Muscle of back (tissue), 11 donors: ENCODE data around the gene FOLR2. TPM values are rescaled to one million over a fixed set of nuclear protein-coding genes. Genes with fewer than 3 reads are reported as not detected.
"Not testable (repeated sequence)": the region's sequence is repeated elsewhere in the genome, so short reads cannot be mapped to it uniquely, and the experiment has no call there.

ENCODE experiments used
- DNase-seq, 3 donors: peaks; one replicate each; pipeline versions ENCODE4 v3.0.0 to v3.0.0-alpha.2; 2013
- polyA plus RNA-seq, 10 donors: library from polyadenylated mRNA; unstranded; fragments of 120-200 nt; gene quantifications; one replicate each; pipeline ENCODE4 v1.2.1, GENCODE V29; 2013; ENCODE audit not compliant: insufficient read length in 10 of 10

Gene FOLR2
- polyA plus RNA-seq, 10 donors, result 18.5 to 34.7 (median 22.5) TPM

DNA sequence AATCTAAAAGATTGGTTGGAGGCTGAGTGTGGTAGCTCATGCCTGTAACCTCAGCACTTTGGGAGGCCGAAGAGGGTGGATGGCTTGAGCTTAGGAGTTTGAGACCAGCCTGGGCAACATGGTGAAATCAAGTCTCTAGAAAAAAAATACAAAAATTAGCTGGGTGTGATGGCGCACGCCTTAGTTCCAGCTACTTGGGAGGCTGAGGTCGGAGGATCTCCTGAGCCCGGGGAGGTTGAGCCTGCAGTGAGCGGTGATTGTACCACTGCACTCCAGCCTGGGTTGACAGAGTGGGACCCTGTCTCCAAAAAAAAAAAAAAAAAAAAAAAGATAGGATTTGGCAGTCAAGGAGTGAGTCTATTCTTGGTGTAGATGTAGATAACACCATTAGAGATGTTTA lies 14.0 kb upstream of the FOLR2 start:
- no peak for DNase-seq

DNA sequence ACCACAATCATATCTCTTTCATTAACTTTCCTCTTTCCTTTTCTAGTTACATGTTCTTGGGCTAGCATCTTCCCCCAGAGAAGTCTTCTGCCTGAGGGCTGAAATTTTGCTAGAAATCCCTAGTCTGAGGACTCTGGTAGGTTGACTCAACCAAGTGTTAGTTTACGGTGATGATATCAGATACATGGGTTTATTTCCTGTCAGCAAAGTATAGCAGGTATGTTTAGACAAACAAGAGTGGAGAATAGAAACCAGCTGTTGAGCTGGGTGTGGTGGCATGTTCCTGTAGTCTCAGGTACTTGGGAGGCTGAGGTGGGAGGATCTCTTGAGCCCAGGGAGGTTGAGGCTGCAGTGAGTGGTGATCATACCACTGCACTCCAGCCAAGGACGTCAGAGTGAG lies 13.4 kb upstream of the FOLR2 start:
- no peak for DNase-seq

DNA sequence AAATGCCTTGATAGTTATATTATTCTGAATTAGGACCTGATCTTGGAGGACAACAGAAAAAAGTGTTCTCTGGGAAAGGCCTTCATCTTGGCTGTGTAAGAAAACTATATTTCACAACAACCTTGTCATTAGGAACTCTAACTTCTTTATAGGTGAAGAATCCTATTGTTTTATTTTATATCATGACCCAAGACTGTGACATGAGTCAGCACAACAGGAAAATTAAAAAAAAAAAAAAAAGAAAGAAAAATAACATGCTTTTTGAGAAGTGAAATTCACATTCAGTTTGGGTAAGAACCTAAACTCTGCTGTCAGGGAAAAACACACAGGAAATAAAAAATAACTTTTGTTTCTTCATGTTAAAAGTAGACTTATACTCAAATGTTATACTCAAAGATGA lies 11.7 kb upstream of the FOLR2 start:
- no peak for DNase-seq

DNA sequence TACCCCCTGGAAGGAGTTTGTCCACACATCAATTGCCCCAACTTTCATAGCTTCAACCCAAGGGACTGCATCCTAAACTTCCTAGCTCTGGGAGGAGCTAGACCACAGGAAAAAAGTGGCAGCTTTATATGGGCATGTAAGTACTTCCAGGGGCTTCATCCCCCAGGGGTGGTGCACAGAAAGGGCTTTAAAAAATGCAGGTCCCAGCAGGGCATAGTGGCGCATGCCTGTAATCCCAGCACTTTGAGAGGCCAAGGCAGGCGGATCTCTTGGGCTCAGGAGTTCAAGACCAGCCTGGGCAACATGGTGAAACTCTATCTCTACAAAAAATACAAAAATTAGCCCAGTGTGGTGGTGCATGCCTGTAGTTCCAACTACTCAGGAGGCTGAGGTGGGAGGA lies 9.8 kb upstream of the FOLR2 start:
- not testable (repeated sequence) for DNase-seq

DNA sequence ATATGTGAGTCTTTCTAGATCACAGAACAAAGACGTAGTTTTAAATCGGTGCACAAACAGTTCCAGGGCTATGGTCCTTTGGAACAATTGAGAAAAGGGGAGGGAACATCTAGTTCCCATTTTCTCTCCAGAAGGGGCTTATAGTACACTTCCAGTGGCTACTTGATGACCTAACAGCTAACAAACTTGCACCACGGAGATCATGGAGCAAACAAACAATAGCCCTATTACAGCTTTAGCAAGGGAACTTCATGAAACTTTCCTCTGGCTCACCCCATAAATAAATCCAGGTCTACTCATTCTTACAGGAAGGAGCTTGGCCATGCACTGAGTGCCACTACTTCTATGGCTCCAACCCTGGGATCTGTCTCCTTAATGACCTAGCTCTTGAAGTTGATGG lies 8.3 kb upstream of the FOLR2 start:
- no peak for DNase-seq

DNA sequence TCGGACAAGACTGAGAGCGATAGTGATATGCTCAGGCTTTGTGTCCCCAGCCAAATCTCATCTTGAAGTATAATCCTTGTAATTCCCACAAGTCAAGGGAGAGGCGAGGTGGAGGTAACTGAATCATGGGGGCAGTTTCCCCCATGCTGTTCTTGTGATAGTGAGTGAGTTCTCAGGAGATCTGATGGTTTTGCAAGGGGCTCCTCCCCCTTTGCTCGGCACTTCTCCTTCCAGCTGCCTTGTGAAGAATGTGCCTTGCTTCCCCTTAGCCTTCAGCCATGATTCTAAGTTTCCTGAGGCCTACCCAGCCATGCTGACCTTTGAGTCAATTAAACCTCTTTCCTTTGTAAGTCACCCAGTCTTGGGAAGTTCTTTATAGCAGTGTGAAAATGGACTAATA lies 7.5 kb upstream of the FOLR2 start:
- DNase-seq, result no peak

DNA sequence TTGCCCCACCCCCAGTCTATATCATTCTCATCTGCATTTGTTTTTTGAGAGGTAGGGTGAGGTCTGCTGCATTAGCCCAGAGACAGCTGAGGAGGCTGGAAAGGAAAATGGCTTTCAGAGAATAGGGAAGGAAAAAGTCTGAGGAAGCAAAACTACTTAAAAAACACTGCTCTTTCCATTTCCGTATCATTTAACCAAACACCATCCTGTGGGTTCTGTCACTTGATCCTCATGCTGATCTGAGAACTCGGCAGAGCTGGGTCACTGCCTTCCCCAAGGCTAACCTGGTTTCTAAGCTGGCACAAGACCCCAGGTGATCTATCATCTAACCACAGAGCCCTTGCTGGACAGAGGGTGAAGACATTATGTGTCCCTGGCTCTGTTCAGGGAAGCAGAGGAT lies 1.2 kb downstream of the FOLR2 start:
- DNase-seq, result no peak

DNA sequence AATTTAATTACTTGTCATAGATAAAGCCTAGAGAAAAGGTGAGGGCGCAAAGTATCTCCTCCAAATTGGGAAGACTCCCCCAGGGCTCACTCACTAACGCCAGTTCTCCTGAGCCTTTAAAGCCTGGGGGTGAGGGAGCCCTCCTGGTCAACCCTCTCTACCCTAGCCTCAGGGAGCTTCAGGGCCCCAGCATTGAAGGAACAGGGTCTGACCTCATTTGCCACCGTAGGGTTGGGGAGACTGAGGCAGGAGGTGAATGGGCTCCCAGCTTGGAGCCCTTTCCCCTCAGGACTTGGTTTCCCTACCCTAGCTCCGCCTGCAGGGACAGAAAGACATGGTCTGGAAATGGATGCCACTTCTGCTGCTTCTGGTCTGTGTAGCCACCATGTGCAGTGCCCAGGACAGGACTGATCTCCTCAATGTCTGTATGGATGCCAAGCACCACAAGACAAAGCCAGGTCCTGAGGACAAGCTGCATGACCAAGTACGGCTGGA lies 1.7 kb downstream of the FOLR2 start:
- no peak for DNase-seq

DNA sequence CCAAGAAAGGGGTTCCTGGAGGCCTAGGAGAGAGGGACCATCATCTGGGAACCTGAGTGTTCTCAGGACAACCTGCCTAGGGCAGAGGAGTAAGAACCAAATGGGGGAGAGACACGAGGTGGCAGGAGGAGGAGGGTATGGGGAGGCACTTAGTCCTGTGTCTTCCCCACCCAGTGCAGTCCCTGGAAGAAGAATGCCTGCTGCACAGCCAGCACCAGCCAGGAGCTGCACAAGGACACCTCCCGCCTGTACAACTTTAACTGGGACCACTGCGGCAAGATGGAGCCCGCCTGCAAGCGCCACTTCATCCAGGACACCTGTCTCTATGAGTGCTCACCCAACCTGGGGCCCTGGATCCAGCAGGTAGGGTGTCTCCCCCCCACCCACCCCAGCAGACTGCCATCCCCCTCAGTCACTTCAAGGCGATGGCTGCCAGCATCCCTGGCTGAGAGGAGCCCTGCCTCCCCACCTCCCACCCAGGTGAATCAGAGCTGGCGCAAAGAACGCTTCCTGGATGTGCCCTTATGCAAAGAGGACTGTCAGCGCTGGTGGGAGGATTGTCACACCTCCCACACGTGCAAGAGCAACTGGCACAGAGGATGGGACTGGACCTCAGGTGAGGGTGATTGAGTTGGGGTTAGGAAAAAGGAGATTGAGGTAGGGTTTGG lies 4.2 kb downstream of the FOLR2 start:
- no peak for DNase-seq

DNA sequence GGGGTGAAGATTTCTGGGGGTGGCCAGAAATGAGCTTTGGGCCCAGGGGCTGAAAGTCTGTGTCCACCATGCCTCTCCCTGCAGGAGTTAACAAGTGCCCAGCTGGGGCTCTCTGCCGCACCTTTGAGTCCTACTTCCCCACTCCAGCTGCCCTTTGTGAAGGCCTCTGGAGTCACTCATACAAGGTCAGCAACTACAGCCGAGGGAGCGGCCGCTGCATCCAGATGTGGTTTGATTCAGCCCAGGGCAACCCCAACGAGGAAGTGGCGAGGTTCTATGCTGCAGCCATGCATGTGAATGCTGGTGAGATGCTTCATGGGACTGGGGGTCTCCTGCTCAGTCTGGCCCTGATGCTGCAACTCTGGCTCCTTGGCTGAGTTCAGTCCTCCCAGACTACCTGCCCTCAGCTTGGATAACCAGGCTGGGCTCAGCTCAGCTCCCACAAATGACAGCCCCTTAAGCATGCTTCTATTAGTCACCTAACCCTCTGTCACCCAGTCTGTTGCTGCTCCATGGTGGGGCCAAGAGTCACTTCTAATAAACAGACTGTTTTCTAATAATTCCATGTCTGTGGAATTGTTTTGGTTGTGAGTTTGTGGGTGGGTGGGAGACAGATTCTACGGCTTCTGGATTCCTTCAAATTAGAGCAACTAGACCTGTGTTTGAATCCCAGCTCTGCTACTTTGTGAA lies 4.9 kb downstream of the FOLR2 start:
- no peak for DNase-seq

DNA sequence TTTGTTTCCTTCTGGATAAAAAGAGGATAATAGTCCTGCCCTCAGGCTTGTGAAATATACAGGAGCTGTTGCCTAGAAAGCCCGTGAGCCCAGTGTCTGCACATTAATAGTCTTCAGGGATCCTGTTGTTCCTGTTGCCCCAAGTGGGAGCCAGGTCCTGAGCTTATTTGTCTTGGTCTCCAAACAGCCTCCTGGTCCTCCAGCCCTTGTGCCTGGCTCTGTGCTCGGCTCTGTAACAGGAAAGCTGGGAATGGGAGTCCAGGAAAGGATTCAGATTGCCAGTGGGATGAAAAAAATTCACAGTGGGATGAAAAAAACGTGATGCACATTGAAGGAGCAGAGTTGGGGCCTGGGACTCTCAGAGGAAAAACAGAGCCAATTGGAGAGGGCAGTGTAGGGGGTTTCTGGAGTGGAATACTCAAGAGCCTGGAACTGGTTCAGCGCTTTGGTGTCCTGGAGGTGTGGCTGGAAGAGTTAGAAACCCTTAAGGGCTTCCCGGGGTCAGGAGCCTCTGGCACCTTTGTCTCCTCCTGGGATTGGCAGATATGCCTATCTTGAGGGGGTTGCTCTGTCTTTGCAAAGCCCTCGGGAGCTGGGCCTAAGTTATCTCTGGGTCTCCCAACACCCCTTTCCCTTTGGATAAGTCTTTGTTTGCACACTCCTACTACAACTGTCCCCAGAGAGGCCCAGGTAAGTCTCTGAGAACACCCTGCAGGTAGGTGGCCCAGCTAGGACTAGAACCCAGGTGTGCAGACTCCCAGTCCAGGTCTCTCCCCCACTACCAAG lies 5.7 kb downstream of the FOLR2 start:
- no peak for DNase-seq

DNA sequence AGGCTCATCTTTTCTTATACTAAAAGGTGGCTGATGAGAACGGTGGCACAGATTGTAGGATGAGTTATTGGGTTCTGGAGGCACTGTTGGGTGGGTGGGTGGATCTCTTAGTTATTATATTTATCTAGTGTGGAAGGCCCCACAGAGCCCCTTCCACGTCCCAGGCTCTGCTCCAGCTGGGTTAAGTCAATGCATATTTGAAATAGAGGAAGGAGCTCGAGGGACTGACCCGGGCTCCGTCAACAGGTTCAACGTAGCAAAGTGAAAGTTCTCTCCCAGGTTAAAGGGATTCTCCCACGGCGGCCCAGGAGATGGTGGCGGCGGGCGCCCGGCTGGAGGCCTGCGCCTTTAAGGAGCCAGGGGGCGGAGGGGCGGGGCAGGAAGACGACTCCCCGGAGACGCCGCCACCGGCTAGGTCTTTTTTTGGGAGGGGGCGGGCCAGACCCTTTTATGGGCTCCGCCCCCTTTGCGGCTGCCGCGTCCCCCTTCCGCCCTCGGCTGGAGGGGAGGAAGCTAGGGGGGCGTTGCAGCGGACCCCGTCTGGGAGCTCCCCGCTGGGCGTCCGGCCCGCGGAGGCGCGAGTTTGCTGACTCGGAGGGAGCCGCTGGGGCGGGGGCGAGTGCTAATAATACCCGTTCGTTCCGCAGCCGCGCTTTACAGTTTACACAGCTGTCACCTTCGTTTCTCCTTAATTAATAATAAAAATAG lies 6.5 kb downstream of the FOLR2 start:
- peak; percentile 92 to 97 (median 93) for DNase-seq

DNA sequence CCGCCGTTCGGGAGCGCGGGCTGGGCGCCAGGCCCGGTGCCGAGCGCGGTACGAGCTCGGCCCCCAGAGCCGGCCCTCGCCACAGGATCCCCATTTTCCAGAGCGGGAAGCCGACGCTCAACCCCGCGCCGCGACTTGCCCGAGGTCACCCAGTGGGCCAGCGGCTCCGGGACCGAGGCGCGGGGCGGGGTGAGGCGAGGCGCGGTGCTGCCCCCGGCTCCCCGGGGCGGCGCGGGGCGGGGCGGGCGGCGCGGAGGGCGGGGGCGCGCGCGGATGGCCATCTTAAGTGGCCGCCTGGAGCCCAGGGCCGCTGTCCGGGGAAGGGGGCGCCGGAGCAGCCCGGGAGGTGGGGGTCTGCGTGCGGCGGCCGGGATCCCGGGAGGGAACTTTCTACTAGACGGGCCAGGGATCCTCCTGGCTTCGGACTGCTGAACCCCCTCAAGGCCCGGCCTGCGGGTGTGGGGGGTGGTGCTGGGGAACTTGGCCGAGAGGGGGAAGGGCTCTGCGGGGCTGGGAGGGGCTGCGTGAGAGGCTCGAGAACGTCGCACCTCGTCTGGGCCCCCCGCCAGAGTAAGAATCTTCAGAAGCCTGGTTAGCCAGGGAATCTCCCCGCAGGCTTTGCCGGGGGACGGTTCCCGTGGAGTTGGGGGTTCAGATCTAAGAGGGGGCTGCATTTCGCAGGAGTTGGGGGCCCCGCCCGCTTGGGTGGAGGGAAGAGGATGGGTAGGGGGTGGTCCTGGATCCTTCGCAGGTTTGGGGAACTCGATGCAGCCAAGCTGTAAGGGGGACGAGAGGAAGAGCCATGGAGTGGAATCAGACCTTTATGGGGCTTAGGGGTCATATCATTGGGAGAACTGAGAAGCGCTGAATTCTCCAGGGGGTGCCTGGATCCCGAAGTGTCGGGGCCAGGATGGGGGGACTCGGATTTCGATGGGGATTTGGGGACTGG lies 7.3 kb downstream of the FOLR2 start:
- peak; percentile 73 to 95 (median 85) for DNase-seq

DNA sequence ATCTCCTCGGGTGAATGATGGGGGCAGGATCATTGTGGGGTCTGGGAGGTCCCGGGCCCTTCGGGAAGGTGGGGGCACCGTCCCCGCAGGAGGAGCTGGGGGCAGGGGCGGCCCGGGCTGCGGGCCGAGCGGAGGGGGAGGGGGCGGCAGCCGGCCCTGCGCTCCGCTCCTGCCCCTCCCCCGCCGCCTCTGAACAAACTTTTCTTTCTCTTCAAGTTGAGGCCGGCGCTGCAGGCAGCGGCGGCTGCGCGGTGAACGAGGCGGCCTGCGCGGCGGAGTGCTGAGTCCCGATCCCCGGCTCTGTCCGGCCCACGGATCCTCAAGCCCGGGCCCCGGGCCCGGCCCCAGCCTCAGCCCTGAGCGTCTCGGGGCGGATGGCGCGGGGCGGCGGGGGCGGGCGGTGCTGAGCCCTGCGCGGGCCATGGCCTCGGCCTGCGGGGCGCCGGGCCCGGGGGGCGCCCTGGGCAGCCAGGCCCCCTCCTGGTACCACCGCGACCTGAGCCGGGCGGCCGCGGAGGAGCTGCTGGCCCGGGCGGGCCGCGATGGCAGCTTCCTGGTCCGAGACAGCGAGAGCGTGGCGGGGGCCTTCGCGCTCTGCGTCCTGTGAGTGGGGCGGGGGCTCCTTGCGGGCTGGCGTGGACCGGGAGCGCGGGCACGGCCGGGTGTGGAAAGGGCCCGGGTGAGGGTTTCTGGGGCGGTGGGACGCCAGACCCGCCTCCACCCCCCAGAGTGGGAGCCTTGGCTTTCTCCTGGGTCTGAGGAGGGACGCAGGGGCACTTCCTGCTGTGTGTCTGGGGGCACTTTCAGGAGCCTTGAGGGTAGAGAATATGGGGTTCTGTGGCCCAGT lies 8.2 kb downstream of the FOLR2 start, which contains the start of gene INPPL1:
TSS of gene INPPL1 (plus strand) at position 204 of the 847 bp plus-strand sequence. CDS start at position 422, 218 bp downstream.
- DNase-seq, result peak; percentile 33 to 82 (median 57)

DNA sequence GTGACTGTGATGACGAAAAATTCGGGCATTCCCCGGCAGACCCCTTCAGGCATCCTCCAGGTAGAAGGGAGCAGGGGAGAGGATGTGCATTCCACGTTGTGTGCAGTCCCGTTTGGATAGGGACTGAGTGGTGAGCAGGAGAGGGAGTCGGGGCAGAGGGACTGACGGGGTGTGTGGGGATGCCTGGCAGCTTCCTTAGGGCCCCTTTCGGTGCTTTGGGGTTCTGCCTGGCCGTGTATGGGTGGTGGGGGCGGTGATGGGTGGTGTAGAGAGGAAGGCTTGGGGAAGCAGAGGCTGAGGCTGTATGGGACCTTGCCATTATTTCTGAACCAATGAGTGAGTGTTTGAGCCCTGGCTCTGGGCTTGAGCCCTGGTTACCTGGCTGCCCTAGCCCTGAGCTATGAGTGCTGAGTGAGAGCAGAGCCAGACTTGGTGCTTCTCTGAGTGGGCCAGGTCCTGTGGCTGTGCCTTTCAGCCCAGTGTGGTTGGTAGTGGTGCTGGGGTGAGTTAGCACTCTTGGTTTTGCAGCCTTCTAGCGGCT lies 8.9 kb downstream of the FOLR2 start:
- DNase-seq, result no peak

DNA sequence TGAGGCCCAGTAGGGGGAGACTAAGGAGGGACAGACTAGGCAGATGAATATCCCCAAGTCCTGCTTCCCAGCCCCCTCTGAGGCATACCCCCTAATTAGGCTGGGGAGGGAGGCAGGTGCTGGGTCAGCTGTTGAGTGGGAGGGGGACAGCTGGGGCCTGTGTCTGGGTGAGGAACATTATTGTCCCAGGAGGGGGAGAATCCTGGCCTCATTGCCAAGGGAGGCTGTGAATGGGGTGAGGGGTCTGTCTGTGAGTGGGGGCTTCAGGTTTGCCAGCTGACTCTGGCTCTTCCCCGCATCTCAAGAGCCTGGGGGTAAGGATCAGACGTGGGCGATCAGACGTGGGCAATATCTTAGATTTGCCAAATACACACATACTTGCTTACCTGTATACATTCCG lies 10.1 kb downstream of the FOLR2 start:
- DNase-seq, result no peak

DNA sequence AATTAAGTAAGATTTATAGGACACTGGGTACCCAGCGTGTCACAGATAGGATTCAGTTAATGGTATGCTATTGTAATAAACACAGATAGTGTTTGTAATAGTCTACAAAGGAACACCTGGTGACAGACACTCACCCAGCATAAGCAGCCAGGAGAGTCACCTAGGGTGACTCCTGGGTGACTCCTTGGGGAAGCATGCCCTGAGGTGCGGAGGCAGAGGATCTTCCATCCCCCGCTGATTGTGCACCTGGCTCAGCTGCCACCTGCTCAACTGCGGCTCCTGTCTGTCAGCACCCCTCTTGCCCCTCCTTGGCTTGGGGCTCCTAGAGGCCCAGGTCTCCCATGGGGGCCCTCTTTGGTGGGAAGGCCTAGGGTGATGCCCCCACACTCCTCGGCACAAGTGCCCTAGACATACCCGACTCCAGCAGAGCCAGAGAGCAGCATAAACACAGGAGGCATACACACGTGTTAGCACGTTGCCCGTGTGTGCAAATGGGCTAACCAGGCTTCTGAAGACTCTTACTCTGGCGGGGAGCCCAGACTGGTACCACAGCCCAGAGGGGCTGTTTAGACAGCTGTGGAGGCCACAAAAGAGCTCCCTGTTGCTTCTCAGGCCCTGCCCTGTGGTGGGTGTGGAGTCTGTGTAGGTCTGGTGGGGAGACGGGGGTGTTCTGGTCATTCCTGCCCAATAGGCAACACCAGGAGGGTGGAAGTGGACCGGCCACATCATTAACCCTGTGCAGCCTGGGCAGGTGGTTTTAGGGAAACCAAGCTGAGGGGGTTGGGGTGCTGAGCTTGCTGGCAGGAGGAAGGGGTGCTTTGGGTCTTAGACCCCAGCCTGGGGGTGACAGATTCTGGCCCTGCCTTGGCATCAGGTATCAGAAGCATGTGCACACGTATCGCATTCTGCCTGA lies 11.0 kb downstream of the FOLR2 start:
- DNase-seq, result peak in 2 of 3 donors; percentile 36 to 38

DNA sequence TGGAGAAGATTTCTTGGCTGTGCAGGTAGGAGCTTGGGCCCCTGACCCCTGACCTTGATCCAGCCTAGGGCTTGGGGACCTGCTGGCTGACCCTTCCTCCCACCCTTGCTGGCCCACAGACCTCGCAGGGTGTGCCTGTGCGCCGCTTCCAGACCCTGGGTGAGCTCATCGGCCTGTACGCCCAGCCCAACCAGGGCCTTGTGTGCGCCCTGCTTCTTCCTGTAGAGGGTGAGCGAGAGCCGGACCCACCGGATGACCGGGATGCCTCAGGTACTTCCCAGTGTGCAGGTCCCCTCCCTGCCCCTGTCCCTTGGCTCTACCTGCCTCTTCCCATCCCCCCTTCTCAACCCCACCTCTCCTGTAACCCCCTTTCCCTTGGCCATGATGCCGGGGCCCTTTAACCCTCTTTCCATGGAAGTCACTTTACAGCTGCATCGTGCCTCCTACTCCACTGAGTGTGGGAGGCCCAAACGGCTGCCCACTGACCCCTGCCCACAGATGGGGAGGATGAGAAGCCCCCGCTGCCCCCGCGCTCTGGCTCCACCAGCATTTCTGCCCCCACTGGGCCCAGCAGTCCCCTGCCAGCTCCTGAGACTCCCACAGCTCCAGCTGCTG lies 11.7 kb downstream of the FOLR2 start:
- no peak for DNase-seq
